ENCODE measurements around the gene PALM.
"Not testable (repeated sequence)": the region's sequence is repeated elsewhere in the genome, so short reads cannot be mapped to it uniquely, and the experiment has no call there.

The PALM gene

GRCh38 chr19:732148-733069 is 23.7 kb downstream of the PALM start:
- FAIRE-seq = no peak

DNA sequence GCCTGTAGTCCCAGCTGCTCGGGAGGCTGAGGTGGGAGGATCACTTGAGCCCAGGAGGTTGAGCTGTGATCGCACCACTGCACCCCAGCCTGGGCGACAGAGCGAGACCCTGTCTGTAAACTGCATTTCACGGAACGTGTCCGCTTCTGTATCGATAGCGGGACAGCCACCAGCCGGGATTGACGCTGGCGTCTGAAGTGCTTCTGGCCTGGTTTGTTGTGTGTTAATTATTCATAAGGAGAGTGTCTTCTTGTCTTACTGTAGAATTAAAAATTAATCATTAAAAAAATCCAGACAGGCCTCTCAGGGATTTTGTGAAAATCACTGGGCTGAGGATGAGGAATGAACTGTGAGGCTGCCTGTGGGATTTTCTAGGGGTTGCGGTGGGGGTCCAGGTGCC is 26.0 kb downstream of the PALM start:
- FAIRE-seq = no peak

GRCh38 chr19:736125-736524 is 27.4 kb downstream of the PALM start:
- no peak for FAIRE-seq

DNA sequence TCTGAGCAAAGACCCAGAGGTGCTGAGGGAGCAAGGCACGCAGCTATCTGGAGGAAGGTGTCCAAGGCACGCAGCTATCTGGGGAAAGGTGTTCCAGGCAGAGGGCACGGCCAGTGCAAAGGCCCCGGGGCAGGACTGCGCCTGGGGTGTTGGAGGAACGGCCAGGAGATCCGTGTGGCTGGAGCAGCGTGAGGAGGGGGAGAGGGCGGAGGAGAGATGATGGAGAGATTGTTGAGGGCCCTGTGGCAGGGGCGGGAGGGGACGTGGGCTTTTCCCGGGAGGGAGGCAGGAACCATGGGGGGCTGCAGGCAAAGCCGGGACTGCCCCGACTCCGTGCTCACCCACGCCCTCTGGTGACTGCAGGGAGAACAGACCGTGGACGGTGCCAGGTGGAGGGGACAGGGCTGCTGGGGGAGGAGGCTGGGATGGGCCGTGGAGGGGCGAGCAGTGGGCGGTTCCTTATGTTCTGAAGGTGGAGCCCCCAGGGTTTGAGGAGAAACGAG is 28.9 kb downstream of the PALM start:
- FAIRE-seq = no peak

- no peak for FAIRE-seq
Observed at GRCh38 chr19:738509-739128, 29.9 kb downstream of the PALM start.

DNA sequence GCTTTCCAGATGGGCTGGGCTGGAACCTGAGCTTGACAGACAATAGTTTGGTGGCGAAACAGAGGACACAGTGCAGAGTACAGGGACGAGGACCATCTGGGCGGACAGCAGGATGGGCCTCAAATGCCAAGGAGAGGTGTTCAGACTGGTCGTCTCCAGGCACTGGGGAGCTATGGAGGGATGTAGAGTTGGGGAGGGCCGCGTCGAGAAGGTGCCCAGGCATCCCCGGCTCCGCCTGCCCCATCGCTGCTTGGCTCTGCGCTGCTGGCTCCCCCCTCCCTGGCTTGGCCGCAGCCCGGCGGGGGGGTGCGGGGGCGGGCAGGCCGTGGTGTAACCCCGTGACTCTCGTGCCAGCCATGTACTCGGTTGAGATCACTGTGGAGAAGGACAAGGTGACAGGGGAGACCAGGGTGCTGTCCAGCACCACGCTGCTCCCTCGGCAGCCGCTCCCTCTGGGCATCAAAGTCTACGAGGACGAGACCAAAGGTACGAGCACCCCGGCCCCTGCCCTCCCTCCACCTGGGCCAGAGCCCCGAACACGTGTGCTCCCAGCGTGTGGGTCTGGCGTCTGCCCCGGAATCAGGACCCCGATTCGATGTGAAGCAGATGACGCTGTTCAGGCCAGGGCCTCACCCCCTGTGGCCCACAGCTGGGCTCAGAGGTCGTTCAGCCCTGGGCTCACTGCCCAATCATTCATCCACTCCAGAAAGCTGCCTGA is 31.4 kb downstream of the PALM start:
- FAIRE-seq = no peak

- not testable (repeated sequence) for FAIRE-seq
Observed at GRCh38 chr19:740816-741505, 32.2 kb downstream of the PALM start.

DNA sequence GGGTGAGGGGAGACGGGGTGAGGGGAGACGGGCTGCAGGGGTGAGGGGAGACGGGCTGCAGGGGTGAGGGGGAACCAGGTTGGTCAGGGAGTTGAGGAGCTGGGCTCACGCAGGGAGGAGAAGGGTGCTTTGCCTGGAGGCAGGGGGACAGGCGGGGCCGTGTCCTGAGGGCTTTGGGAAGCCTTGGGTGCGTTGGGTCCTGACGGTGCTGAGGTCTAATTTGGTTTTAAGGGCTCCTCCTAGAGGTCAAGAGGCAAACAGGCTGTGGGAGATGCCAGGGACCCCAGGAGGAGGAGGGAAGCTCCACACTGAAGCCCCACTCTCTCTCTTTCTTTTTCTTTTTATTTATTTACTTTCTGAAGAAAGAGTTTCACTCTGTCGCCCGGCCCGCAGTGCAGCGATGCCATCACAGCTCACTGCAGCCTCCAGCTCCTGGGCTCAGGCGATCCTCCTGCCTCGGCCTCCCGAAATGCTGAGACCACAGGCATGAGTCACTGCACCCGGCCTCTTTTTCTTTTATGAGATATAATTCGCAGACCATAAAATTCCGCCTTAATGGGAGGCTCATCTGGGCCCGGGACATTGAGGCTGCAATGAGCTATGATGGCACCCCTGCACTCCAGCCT is 32.9 kb downstream of the PALM start:
- FAIRE-seq = no peak

- no peak for FAIRE-seq
Observed at GRCh38 chr19:742540-743075, 33.9 kb downstream of the PALM start.

GRCh38 chr19:743168-743687 is 34.5 kb downstream of the PALM start:
- no peak for FAIRE-seq

GRCh38 chr19:745138-745537 is 36.4 kb downstream of the PALM start:
- not testable (repeated sequence) for FAIRE-seq

- no peak for FAIRE-seq
Observed at GRCh38 chr19:746208-746819, 37.6 kb downstream of the PALM start.

DNA sequence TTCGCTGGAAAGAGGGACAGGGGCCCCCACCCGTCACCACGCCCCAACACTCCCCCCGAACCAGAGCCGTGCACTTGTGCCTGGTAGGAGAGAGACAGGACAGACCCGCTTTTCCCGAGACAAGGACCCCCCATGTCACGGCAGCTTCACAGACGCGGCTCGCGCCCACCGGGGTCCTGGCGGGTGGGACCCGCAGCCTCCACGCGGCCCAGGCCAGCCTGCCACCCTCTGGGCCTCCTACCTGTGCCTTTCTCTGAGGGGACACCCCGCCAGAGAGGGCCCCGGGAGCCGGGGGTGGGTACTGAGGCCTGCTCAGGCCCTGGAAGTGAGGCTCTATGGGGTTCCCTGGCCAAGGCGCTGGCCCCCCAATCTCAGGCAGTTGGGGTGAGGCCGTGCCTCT is 38.2 kb downstream of the PALM start:
- FAIRE-seq = no peak

GRCh38 chr19:747432-748273 is 38.9 kb downstream of the PALM start:
- FAIRE-seq = no peak

- FAIRE-seq = no peak
Observed at GRCh38 chr19:748274-748598, 39.5 kb downstream of the PALM start.

- FAIRE-seq = no peak
Observed at GRCh38 chr19:749811-750210, 41.1 kb downstream of the PALM start.

DNA sequence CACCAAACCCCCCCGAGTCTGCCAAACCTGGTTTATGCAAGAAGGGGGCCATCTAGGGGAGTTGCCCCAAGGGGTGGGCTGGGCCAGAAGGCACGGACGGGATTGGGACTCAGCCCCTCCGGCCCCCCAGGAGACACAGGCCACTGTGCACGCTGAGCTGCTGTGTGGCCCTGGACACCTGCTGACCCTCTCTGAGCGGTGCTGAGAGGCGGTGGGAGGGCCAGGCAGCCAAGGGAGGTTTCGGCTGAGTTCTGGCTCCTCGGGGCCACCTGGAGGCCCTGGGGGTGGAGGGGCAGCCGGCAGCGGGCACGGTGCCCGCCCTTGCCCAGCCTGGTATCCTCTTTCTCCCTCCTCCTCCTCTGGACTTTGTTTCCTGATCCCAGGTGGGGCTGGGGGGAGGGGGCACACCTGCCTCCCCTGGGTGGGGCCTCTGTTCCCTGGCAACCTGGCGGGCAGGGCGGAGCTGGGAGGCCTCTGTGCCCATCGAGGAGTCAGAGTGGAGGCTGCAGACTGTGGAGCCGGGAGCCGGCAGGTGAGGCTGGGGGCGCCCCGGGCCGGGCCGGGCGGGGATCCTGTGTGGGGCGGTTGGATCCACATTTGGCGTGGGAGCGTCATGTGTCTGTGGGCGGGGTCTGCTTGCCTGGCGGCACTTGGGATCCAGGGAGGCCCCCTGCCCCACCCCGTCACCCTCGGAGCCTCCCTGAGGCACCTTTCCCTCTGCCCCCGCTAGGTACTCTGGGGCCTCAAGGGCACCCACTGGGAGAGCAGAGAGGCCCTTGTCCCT is 42.1 kb downstream of the PALM start, which contains the start of gene MISP:
TSS of gene MISP (plus strand) at position 473 of the 784 bp plus-strand sequence. CDS start 5,835 bp downstream, outside the sequence.
- no peak for FAIRE-seq

- no peak for FAIRE-seq
Observed at GRCh38 chr19:751501-752341, 43.0 kb downstream of the PALM start.
